ENCODE measurements around the gene ZNF8. TPM values are rescaled to one million over a fixed set of nuclear protein-coding genes. Genes with fewer than 3 reads are reported as not detected.
"Not testable (repeated sequence)": the region's sequence is repeated elsewhere in the genome, so short reads cannot be mapped to it uniquely, and the experiment has no call there.

ZNF8 gene
- total RNA-seq, 1 experiment from 2014 or later, result 4.9 TPM

DNA sequence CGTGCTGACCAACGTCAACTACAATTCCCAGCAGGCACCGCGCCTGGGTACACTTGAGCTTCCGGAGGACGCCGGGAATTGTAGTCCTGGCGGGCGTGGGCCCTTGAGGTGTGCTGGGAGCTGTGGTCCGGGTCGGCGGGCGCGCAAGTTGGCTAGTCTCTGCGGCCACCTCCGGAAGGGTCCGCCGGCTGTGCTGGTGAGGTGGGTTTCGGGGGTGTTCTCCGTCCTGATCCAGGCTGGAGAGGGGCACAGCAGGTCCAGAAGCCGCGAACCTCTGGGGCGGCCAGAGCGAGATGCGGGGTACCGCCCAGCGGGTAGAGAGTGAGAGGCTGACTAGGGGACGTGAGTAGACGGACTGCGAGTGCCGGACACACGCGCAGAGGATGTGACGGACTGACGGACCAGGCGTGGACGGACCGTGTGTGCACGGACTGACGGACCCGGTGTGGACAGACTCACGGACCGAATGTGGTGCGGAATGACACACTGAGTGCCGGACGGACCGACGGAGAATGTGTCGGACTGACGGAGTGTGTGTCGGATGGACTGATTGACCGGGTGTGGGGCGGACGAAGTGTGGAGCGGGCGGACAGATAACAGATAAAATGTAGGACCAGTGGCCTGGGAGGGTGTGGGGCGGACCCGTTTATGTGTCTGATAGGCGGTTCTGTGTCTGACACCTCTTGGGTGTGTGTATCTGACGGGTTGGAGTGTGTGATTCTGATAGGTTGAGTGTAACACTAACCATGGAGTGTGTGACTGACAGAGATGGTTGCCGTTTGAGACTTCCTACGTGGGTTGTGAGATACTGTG lies 48.4 kb downstream of the ZNF8 start, which contains the start of gene ZSCAN22:
Gene ZSCAN22 (plus strand): TSS at position 81 of the 813 bp plus-strand sequence. CDS start 7,809 bp downstream, outside the sequence.
- peak; percentile 95 for DNase-seq (ENCODE audit: low read depth)
- in situ Hi-C loops (cut with HindIII; ENCODE audit: low pct_unique_long_range_greater_than_20kb, low sequenced_read_pairs), result no loop called here

DNA sequence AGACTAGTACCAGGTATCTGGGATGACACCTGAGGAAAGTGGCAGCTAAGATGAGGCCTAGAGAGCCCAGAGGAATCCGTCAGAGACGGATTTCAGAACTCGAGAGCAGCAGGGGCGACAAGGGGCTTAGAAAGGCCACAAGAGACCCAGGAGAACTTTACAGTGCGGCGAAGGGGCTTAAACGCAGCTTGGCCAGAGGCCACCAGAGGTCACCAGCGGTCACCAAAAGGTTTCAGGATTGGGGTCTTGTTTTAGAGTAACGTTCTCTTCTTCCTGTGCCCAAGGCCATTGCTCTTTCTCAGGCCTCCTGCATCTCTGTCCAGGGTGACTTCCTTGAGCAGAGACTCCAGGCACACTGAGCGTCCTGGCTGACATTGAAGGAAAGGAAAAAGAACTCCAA lies 50.2 kb downstream of the ZNF8 start:
- in situ Hi-C loops (cut with HindIII; ENCODE audit: low pct_unique_long_range_greater_than_20kb, low sequenced_read_pairs), result no loop called here
- DNase-seq (ENCODE audit: low read depth), result no peak

DNA sequence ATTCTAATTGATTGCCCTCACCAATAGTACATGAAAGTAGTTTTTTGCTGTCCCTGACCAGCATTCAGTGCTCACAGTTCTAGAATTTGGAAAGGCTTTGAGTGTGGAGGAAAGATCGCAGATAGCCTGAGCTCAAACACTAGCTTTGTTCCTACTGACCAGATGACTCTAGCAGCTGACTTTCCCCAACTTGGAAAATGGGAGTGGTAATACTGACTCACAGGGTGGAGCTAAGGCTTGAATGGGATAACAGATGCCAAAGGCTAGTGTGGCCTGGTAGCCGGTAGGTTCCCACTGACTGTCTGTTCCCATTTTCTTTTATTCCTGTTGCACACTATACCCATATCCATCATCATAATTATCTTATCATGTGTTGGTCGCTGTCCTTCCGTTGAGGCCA lies 51.7 kb downstream of the ZNF8 start:
- peak; percentile 48 for DNase-seq (ENCODE audit: low read depth)
- in situ Hi-C loops (cut with HindIII; ENCODE audit: low pct_unique_long_range_greater_than_20kb, low sequenced_read_pairs), result loop anchor here (10.0 kb wide), 1 partner anchor 106 kb away; the partner anchor contains the start of gene ZNF544

DNA sequence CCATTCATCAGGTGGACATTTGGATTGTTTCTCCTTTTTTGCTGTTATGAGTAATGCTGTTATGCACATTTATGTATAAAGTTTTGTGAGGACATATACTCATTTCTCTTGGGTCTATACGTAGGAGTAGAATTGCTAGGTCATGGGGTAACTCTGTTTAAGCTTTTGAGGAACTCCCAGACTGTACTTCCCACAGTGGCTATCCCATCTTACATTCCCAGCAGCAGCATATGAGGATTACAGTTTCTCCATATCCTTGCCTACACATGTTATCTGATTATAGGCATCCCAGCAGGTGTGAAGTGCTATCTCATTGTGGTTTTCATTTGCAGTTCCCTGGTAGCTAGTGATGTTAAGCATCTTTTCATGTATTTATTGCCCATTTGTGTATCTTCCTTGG lies 53.9 kb downstream of the ZNF8 start:
- no peak for DNase-seq (ENCODE audit: low read depth)
- in situ Hi-C loops (cut with HindIII; ENCODE audit: low pct_unique_long_range_greater_than_20kb, low sequenced_read_pairs), result loop anchor here (10.0 kb wide), 1 partner anchor 108 kb away; the partner anchor contains the start of gene ZNF544

DNA sequence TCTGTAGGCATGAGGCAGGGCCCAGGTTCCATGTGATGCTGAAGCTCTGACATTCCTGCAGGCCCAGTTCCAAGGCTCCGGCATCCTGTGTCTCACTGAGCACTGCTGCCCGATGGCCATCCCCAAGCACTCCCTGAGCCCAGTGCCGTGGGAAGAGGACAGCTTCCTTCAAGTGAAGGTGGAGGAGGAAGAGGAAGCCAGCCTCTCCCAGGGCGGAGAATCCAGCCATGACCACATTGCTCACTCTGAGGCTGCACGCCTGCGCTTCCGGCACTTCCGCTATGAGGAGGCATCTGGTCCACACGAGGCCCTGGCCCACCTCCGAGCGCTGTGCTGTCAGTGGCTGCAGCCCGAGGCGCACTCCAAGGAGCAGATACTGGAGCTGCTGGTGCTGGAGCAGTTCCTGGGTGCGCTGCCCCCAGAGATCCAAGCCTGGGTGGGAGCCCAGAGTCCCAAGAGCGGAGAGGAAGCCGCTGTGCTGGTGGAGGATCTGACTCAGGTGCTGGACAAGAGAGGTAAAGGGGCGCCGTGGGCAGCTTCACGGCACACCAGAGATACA lies 56.0 kb downstream of the ZNF8 start:
- DNase-seq (ENCODE audit: low read depth), result no peak
- in situ Hi-C loops (cut with HindIII; ENCODE audit: low pct_unique_long_range_greater_than_20kb, low sequenced_read_pairs), result loop anchor here (10.0 kb wide), 1 partner anchor 110 kb away; the partner anchor contains the start of gene ZNF544

DNA sequence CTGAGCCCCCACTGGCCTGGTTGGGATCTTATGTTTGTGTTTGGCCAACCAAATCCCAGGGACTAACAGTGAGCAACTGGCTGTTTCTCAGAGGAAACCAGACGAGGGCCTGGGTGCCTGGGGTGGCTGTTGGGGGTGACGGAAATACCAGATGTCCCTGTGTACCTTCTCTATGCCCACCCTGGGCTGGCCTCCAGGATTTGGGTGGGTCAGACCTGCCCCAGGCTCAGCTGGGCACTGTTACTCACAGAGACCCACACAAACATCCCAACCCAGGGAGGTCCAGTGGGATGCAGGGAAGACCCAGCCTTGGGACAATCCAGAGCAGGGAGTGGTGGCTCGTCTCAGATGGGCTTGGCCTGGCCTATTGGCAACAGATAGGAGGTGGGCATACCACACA lies 56.9 kb downstream of the ZNF8 start:
- in situ Hi-C loops (cut with HindIII; ENCODE audit: low pct_unique_long_range_greater_than_20kb, low sequenced_read_pairs), result loop anchor here (10.0 kb wide), 1 partner anchor 111 kb away; the partner anchor contains the start of gene ZNF544
- DNase-seq (ENCODE audit: low read depth), result no peak

DNA sequence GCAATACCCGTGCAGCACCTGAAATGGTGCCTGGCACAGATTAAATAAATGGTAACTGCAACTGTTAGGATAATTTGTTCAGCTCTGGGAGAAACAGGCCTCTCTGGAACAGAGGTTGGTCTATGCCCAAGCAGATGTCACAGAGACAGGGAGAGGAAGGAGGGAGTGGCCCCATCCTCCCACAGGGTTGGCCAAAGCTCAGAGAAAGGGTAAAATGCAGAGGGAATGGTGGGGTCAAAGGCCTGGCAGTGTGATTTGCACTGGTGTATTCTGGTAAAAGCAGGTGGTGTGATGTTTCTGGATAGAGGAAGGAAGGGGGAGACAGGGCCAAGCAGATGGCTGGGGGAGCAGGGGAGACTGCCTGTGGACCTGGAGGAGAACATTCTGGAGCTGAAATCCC lies 57.5 kb downstream of the ZNF8 start:
- no peak for DNase-seq (ENCODE audit: low read depth)
- in situ Hi-C loops (cut with HindIII; ENCODE audit: low pct_unique_long_range_greater_than_20kb, low sequenced_read_pairs), result loop anchor here (10.0 kb wide), 1 partner anchor 111 kb away; the partner anchor contains the start of gene ZNF544

DNA sequence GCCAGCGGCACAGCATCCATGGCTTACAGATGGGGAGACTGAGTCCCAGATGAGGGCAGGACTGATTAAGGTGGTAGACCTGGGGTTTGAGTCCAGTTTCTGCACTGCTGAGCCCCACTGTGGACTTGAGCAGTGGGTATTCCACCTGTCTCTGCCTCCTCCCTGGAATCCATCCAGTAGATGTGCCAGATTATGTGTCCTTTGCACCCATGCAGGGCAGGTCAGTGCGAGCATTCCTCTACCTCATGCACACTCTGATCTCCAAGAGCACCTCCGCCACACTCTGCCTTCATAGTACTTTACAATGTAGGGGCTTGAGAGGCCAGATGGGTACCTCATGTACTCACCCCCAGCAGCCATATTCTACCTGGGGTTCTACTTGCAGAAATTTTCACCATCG lies 58.1 kb downstream of the ZNF8 start:
- no peak for DNase-seq (ENCODE audit: low read depth)
- in situ Hi-C loops (cut with HindIII; ENCODE audit: low pct_unique_long_range_greater_than_20kb, low sequenced_read_pairs), result loop anchor here (10.0 kb wide), 1 partner anchor 112 kb away; the partner anchor contains the start of gene ZNF544

DNA sequence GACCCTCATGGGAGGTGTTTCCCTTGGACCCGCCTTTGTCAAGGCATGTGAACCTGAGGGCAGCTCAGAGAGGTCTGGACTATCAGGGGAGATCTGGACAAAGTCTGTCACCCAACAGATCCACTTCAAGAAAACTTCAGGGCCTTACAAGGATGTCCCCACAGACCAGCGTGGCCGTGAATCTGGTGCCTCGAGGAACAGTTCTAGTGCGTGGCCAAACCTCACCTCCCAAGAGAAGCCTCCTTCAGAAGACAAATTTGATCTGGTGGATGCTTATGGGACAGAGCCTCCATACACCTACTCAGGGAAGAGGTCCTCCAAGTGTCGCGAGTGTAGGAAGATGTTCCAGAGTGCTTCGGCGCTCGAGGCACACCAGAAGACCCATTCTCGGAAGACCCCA lies 59.6 kb downstream of the ZNF8 start:
- DNase-seq (ENCODE audit: low read depth), result no peak
- in situ Hi-C loops (cut with HindIII; ENCODE audit: low pct_unique_long_range_greater_than_20kb, low sequenced_read_pairs), result loop anchor here (10.0 kb wide), 1 partner anchor 114 kb away; the partner anchor contains the start of gene ZNF544

DNA sequence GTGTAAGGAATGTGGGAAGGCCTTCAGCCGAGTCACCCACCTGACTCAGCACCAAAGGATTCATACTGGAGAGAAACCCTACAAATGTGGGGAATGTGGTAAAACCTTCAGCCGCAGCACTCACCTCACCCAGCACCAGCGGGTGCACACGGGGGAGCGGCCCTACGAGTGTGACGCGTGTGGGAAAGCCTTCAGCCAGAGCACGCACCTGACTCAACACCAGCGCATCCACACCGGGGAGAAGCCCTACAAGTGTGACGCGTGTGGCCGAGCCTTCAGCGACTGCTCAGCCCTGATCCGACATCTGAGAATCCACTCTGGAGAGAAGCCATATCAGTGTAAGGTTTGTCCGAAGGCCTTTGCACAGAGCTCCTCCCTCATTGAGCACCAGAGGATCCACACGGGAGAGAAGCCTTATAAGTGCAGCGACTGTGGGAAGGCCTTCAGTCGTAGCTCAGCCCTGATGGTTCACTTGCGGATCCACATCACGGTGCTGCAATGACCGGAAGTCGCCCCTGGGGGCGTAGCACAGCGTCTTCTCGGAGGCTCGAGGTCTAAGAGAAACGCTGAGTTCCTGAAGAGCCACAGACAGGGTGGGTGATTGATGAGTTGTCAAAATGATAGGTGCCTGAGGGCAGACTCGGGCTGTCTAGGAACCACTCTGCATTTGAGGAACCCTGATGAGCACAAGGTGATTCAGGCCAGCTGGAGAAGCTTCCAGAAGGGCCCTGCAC lies 60.2 kb downstream of the ZNF8 start:
- DNase-seq (ENCODE audit: low read depth), result no peak
- in situ Hi-C loops (cut with HindIII; ENCODE audit: low pct_unique_long_range_greater_than_20kb, low sequenced_read_pairs), result loop anchor here (10.0 kb wide), 1 partner anchor 114 kb away; the partner anchor contains the start of gene ZNF544

DNA sequence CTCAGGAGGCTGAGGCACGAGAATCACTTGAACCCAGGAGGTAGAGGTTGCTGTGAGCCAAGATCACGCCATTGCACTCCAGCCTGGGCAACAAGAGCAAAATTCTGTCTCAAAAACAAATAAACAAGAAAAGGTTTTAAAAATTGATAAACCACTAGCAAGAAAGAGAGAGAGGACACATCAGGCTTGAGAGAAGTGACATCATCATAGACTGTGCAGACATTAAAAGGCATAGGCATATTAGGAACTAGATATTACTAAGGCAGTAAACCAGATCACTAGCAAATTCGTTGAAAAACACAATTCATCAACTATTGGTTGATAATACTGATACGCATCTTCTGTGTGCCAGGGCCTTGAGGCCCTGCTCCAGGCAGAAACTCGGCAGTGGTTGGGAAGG lies 66.8 kb downstream of the ZNF8 start:
- DNase-seq (ENCODE audit: low read depth), result no peak
- in situ Hi-C loops (cut with HindIII; ENCODE audit: low pct_unique_long_range_greater_than_20kb, low sequenced_read_pairs), result no loop called here

DNA sequence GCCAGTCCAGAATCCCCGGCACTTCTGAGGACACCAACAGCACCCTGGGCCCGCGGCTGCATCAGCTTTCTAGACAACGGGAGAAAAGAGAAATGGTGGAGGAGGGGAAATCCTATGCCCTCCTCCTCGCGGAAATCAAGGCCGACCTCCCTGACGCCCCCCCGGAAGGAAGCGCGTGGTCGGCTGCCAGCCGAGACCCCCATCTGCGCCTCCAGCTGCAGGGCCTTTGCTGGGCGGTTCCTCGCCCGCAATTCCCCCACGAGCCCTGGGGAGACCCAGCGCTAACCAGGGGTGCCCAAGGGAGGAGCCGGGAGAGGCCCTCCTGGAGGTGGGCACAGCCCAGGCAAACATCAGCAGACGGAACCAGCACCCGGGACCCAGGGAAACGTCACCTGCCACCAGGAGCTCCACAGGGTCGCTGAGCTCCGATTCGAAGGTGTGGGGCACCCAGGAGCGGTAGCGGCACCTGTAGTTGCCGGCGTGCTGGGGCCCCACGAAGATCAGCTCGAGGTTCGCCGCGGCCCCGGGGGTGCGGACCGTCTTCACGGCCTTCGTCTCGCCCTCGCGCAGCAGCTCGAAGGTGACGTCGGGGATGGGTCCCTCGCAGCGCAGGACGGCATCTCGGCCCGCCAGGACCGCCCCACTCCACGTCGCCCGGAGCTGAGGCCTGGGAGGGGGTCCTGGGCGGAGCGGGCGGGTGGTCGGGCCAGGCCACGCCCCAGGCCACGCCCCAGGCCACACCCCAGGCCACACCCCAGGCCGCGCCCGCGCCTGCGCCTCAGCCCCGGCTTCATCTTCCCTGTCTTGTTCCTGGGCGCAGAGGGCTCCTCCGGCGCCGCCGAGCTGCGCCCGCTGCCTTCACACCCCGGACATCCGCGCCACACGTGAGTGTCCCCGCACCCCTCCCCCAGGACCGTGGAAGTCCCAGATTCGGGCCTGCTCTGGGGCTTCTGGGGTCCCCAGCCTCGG lies 68.5 kb downstream of the ZNF8 start:
- DNase-seq (ENCODE audit: low read depth), result no peak
- in situ Hi-C loops (cut with HindIII; ENCODE audit: low pct_unique_long_range_greater_than_20kb, low sequenced_read_pairs), result no loop called here

DNA sequence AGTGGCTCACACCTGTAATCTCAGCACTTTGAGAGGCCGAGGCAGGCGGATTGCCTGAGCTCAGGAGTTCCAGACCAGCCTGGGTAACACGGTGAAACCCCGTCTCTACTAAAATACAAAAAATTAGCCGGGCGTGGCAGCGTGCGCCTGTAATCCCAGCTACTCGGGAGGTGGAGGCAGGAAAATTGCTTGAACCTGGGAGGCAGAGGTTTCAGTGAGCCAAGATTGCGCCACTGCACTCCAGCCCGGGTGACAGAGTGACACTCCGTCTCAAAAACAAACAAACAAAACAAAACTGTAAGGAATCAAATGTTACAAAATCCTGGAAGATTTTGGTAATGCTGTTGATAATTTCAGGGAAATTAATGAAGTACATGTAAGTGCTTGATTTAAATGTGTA lies 69.3 kb downstream of the ZNF8 start:
- DNase-seq (ENCODE audit: low read depth); in situ Hi-C loops (cut with HindIII; ENCODE audit: low pct_unique_long_range_greater_than_20kb, low sequenced_read_pairs): not testable (repeated sequence)

DNA sequence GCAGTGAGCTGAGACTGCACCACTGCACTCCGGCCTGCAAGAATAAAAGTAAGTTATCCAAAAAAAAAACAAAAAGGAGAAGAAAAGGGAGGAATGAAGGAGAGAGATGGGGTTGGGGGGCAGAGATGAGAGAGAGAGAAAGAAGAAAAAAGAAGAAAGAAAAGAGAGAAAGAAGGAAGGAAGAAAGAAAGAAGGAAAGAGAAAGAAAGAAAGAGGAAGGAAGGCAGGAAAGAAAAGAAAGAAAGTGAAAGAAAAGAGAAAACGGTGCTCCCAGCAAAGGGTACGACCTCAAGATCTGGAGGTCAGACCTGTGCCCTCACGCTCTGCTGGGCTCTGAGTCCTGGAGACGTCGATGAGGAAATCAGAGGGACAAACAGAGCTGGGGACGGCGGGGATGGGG lies 70.8 kb downstream of the ZNF8 start:
- DNase-seq (ENCODE audit: low read depth), result no peak
- in situ Hi-C loops (cut with HindIII; ENCODE audit: low pct_unique_long_range_greater_than_20kb, low sequenced_read_pairs), result no loop called here

DNA sequence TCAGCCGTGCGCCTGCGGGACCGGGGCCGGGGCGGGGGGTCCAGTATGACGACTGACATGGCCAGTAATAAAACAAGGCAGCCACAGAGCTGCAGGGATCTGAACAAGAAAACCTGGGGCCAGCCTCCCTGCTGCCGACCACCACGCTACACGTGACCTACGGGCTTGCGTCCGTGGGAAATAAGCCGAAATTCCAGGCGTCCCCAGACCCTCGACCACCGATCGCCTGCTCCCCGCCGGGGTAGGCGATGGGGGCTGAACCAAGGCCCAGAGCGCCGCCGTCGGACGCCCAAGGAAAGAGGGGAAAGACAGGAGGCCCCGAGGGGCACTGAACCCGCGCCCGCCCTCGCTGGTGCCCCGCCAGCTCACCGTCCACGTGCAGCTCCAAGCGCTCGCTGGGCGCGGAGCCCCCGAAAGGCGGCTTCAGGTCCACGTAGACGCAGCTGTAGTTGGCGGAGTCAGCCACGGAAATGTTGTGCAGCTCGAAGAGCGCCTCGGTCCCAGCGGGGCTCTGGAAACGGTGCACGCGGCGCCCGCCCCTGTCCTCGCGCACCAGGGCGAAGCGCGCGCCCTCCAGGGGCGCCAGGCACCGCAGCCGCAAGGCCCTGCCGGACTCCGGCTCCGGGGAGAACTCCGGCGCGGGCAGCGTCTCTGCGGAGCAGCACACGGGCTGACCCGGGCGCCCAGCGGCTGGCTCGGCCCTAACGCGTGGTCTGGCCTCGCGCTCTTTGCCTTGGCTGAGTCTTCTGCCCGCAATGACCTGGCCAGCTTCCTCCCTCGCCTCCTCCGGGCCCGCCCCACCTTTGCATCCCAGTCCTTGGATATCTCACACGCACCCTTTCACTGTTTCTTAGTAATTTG lies 71.5 kb downstream of the ZNF8 start:
- in situ Hi-C loops (cut with HindIII; ENCODE audit: low pct_unique_long_range_greater_than_20kb, low sequenced_read_pairs), result no loop called here
- no peak for DNase-seq (ENCODE audit: low read depth)

DNA sequence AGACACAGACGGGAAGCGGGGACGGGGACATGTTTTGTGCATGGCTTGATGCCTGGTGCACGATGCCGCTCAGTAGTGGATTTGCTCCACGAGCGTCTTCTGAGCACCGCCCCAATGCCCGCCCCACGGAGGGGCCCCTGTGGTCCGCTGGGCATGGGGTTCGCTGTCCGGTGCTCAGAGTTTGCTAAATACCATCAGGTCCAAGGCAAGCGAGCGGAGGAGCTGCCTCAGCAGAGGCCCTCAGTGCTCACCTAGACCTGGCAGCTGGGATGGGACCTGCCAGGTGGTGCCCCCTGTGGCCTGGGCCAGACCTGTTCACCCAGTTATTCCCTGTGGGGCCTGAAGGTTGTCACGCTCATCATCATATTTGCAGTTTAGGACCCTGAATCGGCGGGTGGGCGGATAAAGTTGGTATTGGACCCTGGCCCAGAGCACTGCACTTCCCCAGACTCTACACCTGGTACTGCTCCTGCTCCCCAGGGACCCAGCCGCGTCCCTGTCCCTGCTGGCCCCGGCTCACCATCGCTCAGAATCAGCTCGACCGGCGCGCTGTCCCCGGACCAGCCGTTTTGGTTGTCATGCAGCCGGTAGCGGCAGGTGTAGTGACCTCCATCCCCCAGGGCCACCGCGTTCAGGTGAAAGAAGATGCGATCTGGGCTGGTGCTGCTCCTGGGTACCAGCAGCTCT lies 72.3 kb downstream of the ZNF8 start:
- in situ Hi-C loops (cut with HindIII; ENCODE audit: low pct_unique_long_range_greater_than_20kb, low sequenced_read_pairs), result no loop called here
- no peak for DNase-seq (ENCODE audit: low read depth)

All from Caki2 (cell line).